ENCODE measurements around the gene SLC35E4.

- no peak for TF ChIP-seq POLR2A (IDR thresholded peaks at IDR 0.05)
- TF ChIP-seq, protein P1, sequence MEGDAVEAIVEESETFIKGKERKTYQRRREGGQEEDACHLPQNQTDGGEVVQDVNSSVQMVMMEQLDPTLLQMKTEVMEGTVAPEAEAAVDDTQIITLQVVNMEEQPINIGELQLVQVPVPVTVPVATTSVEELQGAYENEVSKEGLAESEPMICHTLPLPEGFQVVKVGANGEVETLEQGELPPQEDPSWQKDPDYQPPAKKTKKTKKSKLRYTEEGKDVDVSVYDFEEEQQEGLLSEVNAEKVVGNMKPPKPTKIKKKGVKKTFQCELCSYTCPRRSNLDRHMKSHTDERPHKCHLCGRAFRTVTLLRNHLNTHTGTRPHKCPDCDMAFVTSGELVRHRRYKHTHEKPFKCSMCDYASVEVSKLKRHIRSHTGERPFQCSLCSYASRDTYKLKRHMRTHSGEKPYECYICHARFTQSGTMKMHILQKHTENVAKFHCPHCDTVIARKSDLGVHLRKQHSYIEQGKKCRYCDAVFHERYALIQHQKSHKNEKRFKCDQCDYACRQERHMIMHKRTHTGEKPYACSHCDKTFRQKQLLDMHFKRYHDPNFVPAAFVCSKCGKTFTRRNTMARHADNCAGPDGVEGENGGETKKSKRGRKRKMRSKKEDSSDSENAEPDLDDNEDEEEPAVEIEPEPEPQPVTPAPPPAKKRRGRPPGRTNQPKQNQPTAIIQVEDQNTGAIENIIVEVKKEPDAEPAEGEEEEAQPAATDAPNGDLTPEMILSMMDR (IDR thresholded peaks at IDR 0.05), result no peak
Measured at GRCh38 chr22:30601464-30601863, 34.1 kb upstream of the SLC35E4 start.

Data from adrenal gland (tissue), 5 donors.